Smooth muscle cell (in vitro differentiated cells): Measurements from ENCODE around the gene GBF1. TPM values are rescaled to one million over a fixed set of nuclear protein-coding genes. Genes with fewer than 3 reads are reported as not detected.
A peak's percentile ranks its signal among the peaks of the same experiment; 100 is the strongest.

Experiments
- DNase-seq: peaks from one replicate; lab custom pipeline; 2025; ENCODE audit not compliant: unreplicated experiment; lab: John Stamatoyannopoulos, UW
- H2AFZ ChIP-seq: fragments of 200-600 bp; sonication (generic); 2 replicates; pipeline ENCODE4 v1.6.0; 2016; ENCODE audit warnings: antibody characterized with exemption, low read depth, mild to moderate bottlenecking
- H3F3A ChIP-seq: fragments of 200-600 bp; sonication (generic); 2 replicates; pipeline ENCODE4 v1.6.0; 2017; ENCODE audit warnings: antibody characterized with exemption, low read depth
- H3K27ac ChIP-seq: fragments of 200-600 bp; sonication (generic); 2 replicates; pipeline ENCODE4 v1.5.1; 2016; ENCODE audit warnings: low read depth, mild to moderate bottlenecking
- H3K27me3 ChIP-seq: fragments of 200-600 bp; sonication (generic); 2 replicates; pipeline ENCODE4 v1.6.1; 2016; ENCODE audit warnings: low read depth, mild to moderate bottlenecking
- H3K36me3 ChIP-seq: fragments of 200-600 bp; sonication (generic); 2 replicates; pipeline ENCODE4 v1.5.1; 2016; ENCODE audit warnings: low read depth
- H3K4me1 ChIP-seq: fragments of 200-600 bp; sonication (generic); 2 replicates; pipeline ENCODE4 v1.5.1; 2016; ENCODE audit warnings: low read depth
- H3K4me2 ChIP-seq: fragments of 200-600 bp; sonication (generic); 2 replicates; pipeline ENCODE4 v1.6.0; 2016; ENCODE audit warnings: mild to moderate bottlenecking
- H3K4me3 ChIP-seq: fragments of 200-600 bp; sonication (generic); 2 replicates; pipeline ENCODE4 v1.5.1; 2016; ENCODE audit warnings: mild to moderate bottlenecking
- H3K79me2 ChIP-seq: fragments of 200-600 bp; sonication (generic); 2 replicates; pipeline ENCODE4 v1.6.0; 2016; ENCODE audit warnings: low read depth, mild to moderate bottlenecking
- H3K9ac ChIP-seq: fragments of 200-600 bp; sonication (generic); 2 replicates; pipeline ENCODE4 v1.6.0; 2016; ENCODE audit warnings: low read depth
- H3K9me3 ChIP-seq: fragments of 200-600 bp; sonication (generic); replicated peaks from 2 replicates; pipeline ENCODE4 v1.5.1; 2016; ENCODE audit warnings: low read depth
- H4K20me1 ChIP-seq: fragments of 200-600 bp; sonication (generic); 2 replicates; pipeline ENCODE4 v1.6.0; 2016; ENCODE audit warnings: low read depth
- whole genome bisulfite sequencing: methylation state at CpG from one replicate; pipeline ENCODE4 v1.1.7; 2016; ENCODE audit warnings: low lambda C conversion rate; 5-methylcytosine and 5-hydroxymethylcytosine counted together
- polyA plus RNA-seq: library from polyadenylated mRNA; unstranded; fragments of >200 nt; fragmentation: Nextera tagmentation; extraction: Ambion mirVana; gene quantifications from 2 replicates; pipeline ENCODE4 v1.2.1, GENCODE V29; 2016
- total RNA-seq: library from RNA; depleted of rRNA; stranded (reverse); fragments of >200 nt; gene quantifications from 2 replicates; pipeline ENCODE4 v1.2.3, GENCODE V29; 2014
- TF ChIP-seq, protein P1 (sequence below): fragments of 200-600 bp; sonication (generic); IDR thresholded peaks from 2 replicates; pipeline ENCODE4 v1.5.1; 2017; ENCODE audit warnings: borderline replicate concordance, mild to moderate bottlenecking, antibody characterized with exemption; ENCODE audit not compliant: insufficient read depth, poor library complexity, severe bottlenecking

GBF1 gene
- total and polyA plus RNA-seq, 2 experiments from 2014 or later = 52.8 to 56.4 TPM

DNA sequence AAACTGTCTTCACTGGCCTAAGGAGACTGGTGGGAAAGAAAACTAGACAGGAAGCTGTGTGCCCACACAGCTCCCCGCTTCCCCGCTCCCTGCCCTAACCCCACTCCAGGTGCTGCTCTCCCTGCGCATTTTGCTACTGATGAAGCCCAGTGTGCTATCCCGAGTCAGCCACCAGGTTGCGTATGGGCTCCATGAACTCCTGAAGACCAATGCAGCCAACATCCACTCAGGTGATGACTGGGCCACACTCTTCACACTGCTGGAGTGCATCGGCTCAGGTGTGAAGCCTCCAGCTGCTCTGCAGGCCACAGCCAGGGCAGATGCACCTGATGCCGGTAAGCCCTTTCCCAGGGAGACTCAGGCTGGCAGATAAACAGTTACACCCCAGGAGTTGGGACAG, 129.9 kb downstream of the GBF1 start:
- Histone ChIP-seq H3K27ac (no peak overlapping the region), H3K4me1 (no peaks in the 10 kb centered on the region), H3K36me3 (peaks cover 19% of the 10 kb centered on the region), H3K4me3 (no peak overlapping the region), H3K4me2 (no peak overlapping the region), H3F3A (no peaks in the 10 kb centered on the region), H3K27me3 (no peaks in the 10 kb centered on the region), H3K79me2 (no peaks in the 10 kb centered on the region), H4K20me1 (peaks cover 13% of the 10 kb centered on the region), H2AFZ (no peak overlapping the region), H3K9ac (no peak overlapping the region), H3K9me3 (no peaks in the 10 kb centered on the region)
- WGBS = 95% methylated on average over 7 of the region's 7 CpGs
- TF ChIP-seq, protein P1, sequence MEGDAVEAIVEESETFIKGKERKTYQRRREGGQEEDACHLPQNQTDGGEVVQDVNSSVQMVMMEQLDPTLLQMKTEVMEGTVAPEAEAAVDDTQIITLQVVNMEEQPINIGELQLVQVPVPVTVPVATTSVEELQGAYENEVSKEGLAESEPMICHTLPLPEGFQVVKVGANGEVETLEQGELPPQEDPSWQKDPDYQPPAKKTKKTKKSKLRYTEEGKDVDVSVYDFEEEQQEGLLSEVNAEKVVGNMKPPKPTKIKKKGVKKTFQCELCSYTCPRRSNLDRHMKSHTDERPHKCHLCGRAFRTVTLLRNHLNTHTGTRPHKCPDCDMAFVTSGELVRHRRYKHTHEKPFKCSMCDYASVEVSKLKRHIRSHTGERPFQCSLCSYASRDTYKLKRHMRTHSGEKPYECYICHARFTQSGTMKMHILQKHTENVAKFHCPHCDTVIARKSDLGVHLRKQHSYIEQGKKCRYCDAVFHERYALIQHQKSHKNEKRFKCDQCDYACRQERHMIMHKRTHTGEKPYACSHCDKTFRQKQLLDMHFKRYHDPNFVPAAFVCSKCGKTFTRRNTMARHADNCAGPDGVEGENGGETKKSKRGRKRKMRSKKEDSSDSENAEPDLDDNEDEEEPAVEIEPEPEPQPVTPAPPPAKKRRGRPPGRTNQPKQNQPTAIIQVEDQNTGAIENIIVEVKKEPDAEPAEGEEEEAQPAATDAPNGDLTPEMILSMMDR = peak; percentile 9
- no peak for DNase-seq

DNA sequence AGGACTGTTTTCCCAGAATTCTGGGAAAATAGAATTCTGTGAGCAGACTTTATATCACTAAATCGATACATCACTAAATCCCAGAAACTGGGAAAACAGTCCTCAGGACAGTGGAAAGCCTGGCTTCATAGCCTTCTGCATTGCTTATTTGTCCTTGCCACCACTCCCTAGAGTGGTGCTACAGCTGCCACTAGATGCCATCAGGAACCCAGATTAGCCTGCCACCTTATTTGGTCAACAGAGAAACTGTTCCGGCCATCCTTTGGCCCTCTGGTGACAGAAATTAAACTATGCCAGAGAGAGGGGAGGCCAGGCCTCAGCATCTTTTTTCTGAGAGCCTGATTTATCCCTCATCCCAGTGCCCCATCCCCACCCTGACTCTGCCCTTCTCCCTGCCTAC, 130.5 kb downstream of the GBF1 start:
- no peak overlapping the region for H3K4me2 ChIP-seq
- no peak overlapping the region for H3K27ac ChIP-seq
- no peak overlapping the region for H3K9ac ChIP-seq
- H3F3A ChIP-seq = no peaks in the 10 kb centered on the region
- H3K4me3 ChIP-seq = no peak overlapping the region
- 95% methylated on average over 2 of the region's 2 CpGs for WGBS
- no peak overlapping the region for H2AFZ ChIP-seq
- peaks cover 13% of the 10 kb centered on the region for H4K20me1 ChIP-seq
- H3K27me3 ChIP-seq = no peaks in the 10 kb centered on the region
- H3K36me3 ChIP-seq = peaks cover 17% of the 10 kb centered on the region
- DNase-seq = no peak
- TF ChIP-seq, protein P1 = no peak
- no peaks in the 10 kb centered on the region for H3K4me1 ChIP-seq
- no peaks in the 10 kb centered on the region for H3K9me3 ChIP-seq
- no peaks in the 10 kb centered on the region for H3K79me2 ChIP-seq

DNA sequence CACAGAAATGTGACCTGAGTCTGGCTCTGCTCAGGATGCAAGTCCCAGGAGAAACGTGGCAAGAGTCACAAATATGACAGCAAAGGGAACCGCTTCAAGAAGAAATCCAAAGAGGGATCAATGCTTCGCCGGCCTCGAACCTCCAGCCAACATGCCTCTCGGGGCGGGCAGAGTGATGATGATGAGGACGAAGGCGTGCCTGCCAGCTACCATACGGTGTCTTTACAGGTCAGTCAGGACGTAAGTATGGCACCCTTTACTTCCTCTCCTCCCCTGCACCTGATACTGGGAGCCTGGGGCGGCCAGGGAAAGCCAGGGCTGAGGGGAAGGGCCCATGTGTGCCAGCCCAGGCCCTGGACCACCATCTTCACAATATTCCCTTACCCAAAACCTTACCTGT, 131.6 kb downstream of the GBF1 start:
- Histone ChIP-seq H3K4me1 (no peaks in the 10 kb centered on the region), H3K4me3 (no peak overlapping the region), H3K27me3 (no peaks in the 10 kb centered on the region), H2AFZ (no peak overlapping the region), H4K20me1 (peaks cover 13% of the 10 kb centered on the region), H3K4me2 (no peak overlapping the region), H3K79me2 (no peaks in the 10 kb centered on the region), H3K9me3 (no peaks in the 10 kb centered on the region), H3K27ac (no peak overlapping the region), H3F3A (no peaks in the 10 kb centered on the region), H3K36me3 (peaks cover 11% of the 10 kb centered on the region), H3K9ac (no peak overlapping the region)
- no peak for DNase-seq
- TF ChIP-seq, protein P1 = no peak
- 96% methylated on average over 12 of the region's 12 CpGs for WGBS

DNA sequence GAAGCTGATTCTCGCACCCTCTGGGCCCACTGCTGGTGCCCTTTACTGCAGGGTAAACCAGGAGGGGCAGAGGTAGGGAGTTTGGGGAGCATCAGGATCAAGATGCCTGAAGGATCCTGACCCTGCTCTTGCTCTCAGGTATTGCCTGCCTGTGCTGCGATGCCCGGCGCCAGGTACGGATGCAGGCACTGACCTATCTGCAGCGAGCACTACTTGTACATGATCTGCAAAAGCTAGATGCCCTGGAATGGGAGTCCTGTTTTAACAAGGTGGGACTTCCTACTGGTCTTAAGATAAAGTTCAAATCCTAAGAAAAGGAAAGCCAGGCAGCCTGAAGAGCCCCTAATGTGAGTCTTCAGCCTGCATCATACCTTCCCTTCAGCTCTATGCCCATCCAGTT, 134.1 kb downstream of the GBF1 start:
- Histone ChIP-seq H3F3A (peaks cover 8% of the 10 kb centered on the region), H3K4me1 (no peaks in the 10 kb centered on the region), H3K9me3 (no peaks in the 10 kb centered on the region), H3K9ac (no peak overlapping the region), H4K20me1 (peaks cover 4% of the 10 kb centered on the region), H3K27ac (no peak overlapping the region), H3K4me3 (no peak overlapping the region), H2AFZ (no peak overlapping the region), H3K27me3 (no peaks in the 10 kb centered on the region), H3K79me2 (no peaks in the 10 kb centered on the region), H3K4me2 (no peak overlapping the region), H3K36me3 (no peaks in the 10 kb centered on the region)
- 96% methylated on average over 6 of the region's 6 CpGs for WGBS
- DNase-seq = no peak
- TF ChIP-seq, protein P1 = no peak
